ENCODE results near the gene COX20. TPM values are rescaled to one million over a fixed set of nuclear protein-coding genes. Genes with fewer than 3 reads are reported as not detected.

Gene COX20
- total RNA-seq, 6 experiments from 2014 or later = 42.6 to 70.8 (median 58.9) TPM

GRCh38 chr1:244836135-244836521 lies 670 bp downstream of the COX20 start:
- H3K4me1 Mint-ChIP-seq (ENCODE audit: low read depth) = peaks cover 61% of the 10 kb centered on the region
- H3K36me3 Mint-ChIP-seq (ENCODE audit: low read depth) = peaks cover 37% of the 10 kb centered on the region
- no peak for TF ChIP-seq CTCF (IDR thresholded peaks at IDR 0.05)
- H3K4me3 Mint-ChIP-seq = peak overlapping the region; percentile 93
- no peaks in the 10 kb centered on the region for H3K9me3 Mint-ChIP-seq
- no peak for DNase-seq
- H3K27ac Mint-ChIP-seq = peak overlapping the region; percentile 100
- no peaks in the 10 kb centered on the region for H3K27me3 Mint-ChIP-seq (ENCODE audit: insufficient read depth)

- Mint-ChIP-seq H3K4me1 (ENCODE audit: low read depth) (peaks cover 64% of the 10 kb centered on the region), H3K27me3 (ENCODE audit: insufficient read depth) (no peaks in the 10 kb centered on the region), H3K27ac (peak overlapping the region; percentile 100), H3K4me3 (peak overlapping the region; percentile 93), H3K36me3 (ENCODE audit: low read depth) (peaks cover 41% of the 10 kb centered on the region), H3K9me3 (no peaks in the 10 kb centered on the region)
- DNase-seq = no peak
- no peak for TF ChIP-seq CTCF (IDR thresholded peaks at IDR 0.05)
Measured at GRCh38 chr1:244836584-244836983, 1.1 kb downstream of the COX20 start.

GRCh38 chr1:244837597-244838258 lies 2.3 kb downstream of the COX20 start:
- peak overlapping the region; percentile 93 for H3K4me3 Mint-ChIP-seq
- peak overlapping the region; percentile 70 for H3K27ac Mint-ChIP-seq
- peaks cover 71% of the 10 kb centered on the region for H3K4me1 Mint-ChIP-seq (ENCODE audit: low read depth)
- no peaks in the 10 kb centered on the region for H3K9me3 Mint-ChIP-seq
- TF ChIP-seq CTCF (IDR thresholded peaks at IDR 0.05) = no peak
- peaks cover 46% of the 10 kb centered on the region for H3K36me3 Mint-ChIP-seq (ENCODE audit: low read depth)
- DNase-seq = no peak
- H3K27me3 Mint-ChIP-seq (ENCODE audit: insufficient read depth) = no peaks in the 10 kb centered on the region

- Mint-ChIP-seq H3K9me3 (no peaks in the 10 kb centered on the region), H3K36me3 (ENCODE audit: low read depth) (peaks cover 50% of the 10 kb centered on the region), H3K4me3 (no peak overlapping the region; the same call in 1 of the 2 replicates), H3K27ac (peak overlapping the region; percentile 47; the same call in 1 of the 2 replicates), H3K27me3 (ENCODE audit: insufficient read depth) (no peaks in the 10 kb centered on the region), H3K4me1 (ENCODE audit: low read depth) (peaks cover 74% of the 10 kb centered on the region)
- no peak for TF ChIP-seq CTCF (IDR thresholded peaks at IDR 0.05)
- no peak for DNase-seq
Measured at GRCh38 chr1:244839656-244840055, 4.2 kb downstream of the COX20 start.

- no peaks in the 10 kb centered on the region for H3K9me3 Mint-ChIP-seq
- peaks cover 73% of the 10 kb centered on the region for H3K4me1 Mint-ChIP-seq (ENCODE audit: low read depth)
- no peak for TF ChIP-seq CTCF (IDR thresholded peaks at IDR 0.05)
- H3K27ac Mint-ChIP-seq = peak overlapping the region; percentile 23
- no peak for DNase-seq
- H3K36me3 Mint-ChIP-seq (ENCODE audit: low read depth) = peaks cover 50% of the 10 kb centered on the region
- no peak overlapping the region for H3K4me3 Mint-ChIP-seq
- H3K27me3 Mint-ChIP-seq (ENCODE audit: insufficient read depth) = no peaks in the 10 kb centered on the region
Measured at GRCh38 chr1:244840219-244840794, 4.8 kb downstream of the COX20 start.

Measured in HFFc6 (cell line).